Fibroblast of lung (primary cell): ENCODE results near the gene TSNAXIP1. TPM values are rescaled to one million over a fixed set of nuclear protein-coding genes. Genes with fewer than 3 reads are reported as not detected.

ENCODE experiments used
- DNase-seq, 2 donors: peaks; one replicate each; pipeline versions ENCODE4 v3.0.0 to v3.0.0-alpha.2; 2010; ENCODE audit warnings: low read depth in 2 of 2
- H2AFZ ChIP-seq: 2 replicates; pipeline ENCODE4 v1.5.1; 2012; ENCODE audit warnings: low read length, control low read depth, inconsistent platforms
- H3K27ac ChIP-seq: 2 replicates; pipeline ENCODE4 v1.5.1; 2011; ENCODE audit warnings: low read length, control low read depth; ENCODE audit not compliant: insufficient read depth
- H3K27me3 ChIP-seq: 2 replicates; pipeline ENCODE4 v1.5.1; 2011; ENCODE audit warnings: mild to moderate bottlenecking, low read length; ENCODE audit not compliant: control insufficient read depth, insufficient read depth
- H3K36me3 ChIP-seq: 2 replicates; pipeline ENCODE4 v1.5.1; 2011; ENCODE audit warnings: low read length; ENCODE audit not compliant: control insufficient read depth, insufficient read depth
- H3K4me1 ChIP-seq: 2 replicates; pipeline ENCODE4 v1.5.1; 2011; ENCODE audit warnings: low read length; ENCODE audit not compliant: control insufficient read depth, insufficient read depth; ENCODE audit errors: extremely low read depth
- H3K4me2 ChIP-seq: 2 replicates; pipeline ENCODE4 v1.5.1; 2011; ENCODE audit warnings: low read length, control low read depth; ENCODE audit not compliant: insufficient read depth; ENCODE audit errors: extremely low read depth
- H3K4me3 ChIP-seq, 4 experiments: fragments of 200-600 bp in 1 of 4; sonication (generic) in 1 of 4; replicated peaks in 1 of 4; 2 replicates each; pipeline ENCODE4 v1.5.1; 2011 to 2016; ENCODE audit warnings: low read length in 4 of 4, low read depth in 3 of 4, mild to moderate bottlenecking in 3 of 4, control low read depth in 2 of 4, inconsistent platforms in 1 of 4, mixed read lengths in 1 of 4; ENCODE audit not compliant: insufficient read depth in 1 of 4; ENCODE audit errors: control extremely low read depth in 1 of 4
- H3K79me2 ChIP-seq: 2 replicates; pipeline ENCODE4 v1.5.1; 2012; ENCODE audit warnings: mild to moderate bottlenecking, low read length, inconsistent platforms; ENCODE audit not compliant: control insufficient read depth, insufficient read depth
- H3K9ac ChIP-seq: 2 replicates; pipeline ENCODE4 v1.5.1; 2011; ENCODE audit warnings: mild to moderate bottlenecking, low read length, control low read depth; ENCODE audit not compliant: insufficient read depth
- H3K9me3 ChIP-seq: 2 replicates; pipeline ENCODE4 v1.5.1; 2012; ENCODE audit warnings: low read depth, low read length; ENCODE audit not compliant: control insufficient read depth, insufficient read depth
- H4K20me1 ChIP-seq: 2 replicates; pipeline ENCODE4 v1.5.1; 2011; ENCODE audit warnings: low read length; ENCODE audit not compliant: control insufficient read depth, insufficient read depth; ENCODE audit errors: extremely low read depth
- EZH2 ChIP-seq: IDR thresholded peaks from 2 replicates; pipeline ENCODE4 v1.5.1; 2012; ENCODE audit warnings: low read length, control low read depth, mild to moderate bottlenecking; ENCODE audit errors: missing control alignments
- polyA plus RNA-seq, 2 donors: library from polyadenylated mRNA; depleted of rRNA in 1 of 2; stranded (reverse) in 1 of 2; unstranded in 1 of 2; fragments of >200 nt; gene quantifications; 2 replicates each; pipeline ENCODE4 v1.2.1, GENCODE V29; 2011 to 2012; ENCODE audit warnings: missing spikeins in 1 of 2
- total RNA-seq: library from RNA; depleted of rRNA; stranded (reverse); fragments of >200 nt; gene quantifications from 2 replicates; pipeline ENCODE4 v1.2.1, GENCODE V29; 2014
- TF ChIP-seq, protein P1 (sequence below), 2 donors: IDR thresholded peaks in 1 of 2; conservative IDR thresholded peaks in 1 of 2; 1 replicate in 1 of 2; 2 replicates in 1 of 2; pipeline ENCODE4 v1.5.1; 2011 to 2012; ENCODE audit warnings: low read length in 2 of 2, control low read depth in 1 of 2, inconsistent platforms in 1 of 2, low read depth in 1 of 2, mild to moderate bottlenecking in 1 of 2

The TSNAXIP1 gene
- total and polyA plus RNA-seq, 2 donors (not counting 1 experiment from before 2014, with no cell fraction given), result 0.45 to 1.2 TPM

GRCh38 chr16:67858500-67858899 is 51.8 kb downstream of the TSNAXIP1 start:
- Histone ChIP-seq H3K27ac (peak overlapping the region; percentile 99), H2AFZ (no peak overlapping the region), H3K4me1 (peaks cover 39% of the 10 kb centered on the region), H3K27me3 (no peaks in the 10 kb centered on the region), H3K4me3 (no peak overlapping the region), H3K9me3 (no peaks in the 10 kb centered on the region), H4K20me1 (peaks cover 3% of the 10 kb centered on the region), H3K9ac (peak overlapping the region; percentile 39), H3K36me3 (peaks cover 6% of the 10 kb centered on the region), H3K79me2 (peaks cover 90% of the 10 kb centered on the region), H3K4me2 (peak overlapping the region; percentile 8)
- TF ChIP-seq EZH2, result no peak
- TF ChIP-seq, protein P1, sequence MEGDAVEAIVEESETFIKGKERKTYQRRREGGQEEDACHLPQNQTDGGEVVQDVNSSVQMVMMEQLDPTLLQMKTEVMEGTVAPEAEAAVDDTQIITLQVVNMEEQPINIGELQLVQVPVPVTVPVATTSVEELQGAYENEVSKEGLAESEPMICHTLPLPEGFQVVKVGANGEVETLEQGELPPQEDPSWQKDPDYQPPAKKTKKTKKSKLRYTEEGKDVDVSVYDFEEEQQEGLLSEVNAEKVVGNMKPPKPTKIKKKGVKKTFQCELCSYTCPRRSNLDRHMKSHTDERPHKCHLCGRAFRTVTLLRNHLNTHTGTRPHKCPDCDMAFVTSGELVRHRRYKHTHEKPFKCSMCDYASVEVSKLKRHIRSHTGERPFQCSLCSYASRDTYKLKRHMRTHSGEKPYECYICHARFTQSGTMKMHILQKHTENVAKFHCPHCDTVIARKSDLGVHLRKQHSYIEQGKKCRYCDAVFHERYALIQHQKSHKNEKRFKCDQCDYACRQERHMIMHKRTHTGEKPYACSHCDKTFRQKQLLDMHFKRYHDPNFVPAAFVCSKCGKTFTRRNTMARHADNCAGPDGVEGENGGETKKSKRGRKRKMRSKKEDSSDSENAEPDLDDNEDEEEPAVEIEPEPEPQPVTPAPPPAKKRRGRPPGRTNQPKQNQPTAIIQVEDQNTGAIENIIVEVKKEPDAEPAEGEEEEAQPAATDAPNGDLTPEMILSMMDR (conservative IDR thresholded peaks at IDR 0.05 in 1 of 2, IDR thresholded peaks at IDR 0.05 in 1 of 2; ENCODE audit: low read depth in 1 of 2, low read length in 2 of 2), result no peak
- DNase-seq, result no peak

DNA sequence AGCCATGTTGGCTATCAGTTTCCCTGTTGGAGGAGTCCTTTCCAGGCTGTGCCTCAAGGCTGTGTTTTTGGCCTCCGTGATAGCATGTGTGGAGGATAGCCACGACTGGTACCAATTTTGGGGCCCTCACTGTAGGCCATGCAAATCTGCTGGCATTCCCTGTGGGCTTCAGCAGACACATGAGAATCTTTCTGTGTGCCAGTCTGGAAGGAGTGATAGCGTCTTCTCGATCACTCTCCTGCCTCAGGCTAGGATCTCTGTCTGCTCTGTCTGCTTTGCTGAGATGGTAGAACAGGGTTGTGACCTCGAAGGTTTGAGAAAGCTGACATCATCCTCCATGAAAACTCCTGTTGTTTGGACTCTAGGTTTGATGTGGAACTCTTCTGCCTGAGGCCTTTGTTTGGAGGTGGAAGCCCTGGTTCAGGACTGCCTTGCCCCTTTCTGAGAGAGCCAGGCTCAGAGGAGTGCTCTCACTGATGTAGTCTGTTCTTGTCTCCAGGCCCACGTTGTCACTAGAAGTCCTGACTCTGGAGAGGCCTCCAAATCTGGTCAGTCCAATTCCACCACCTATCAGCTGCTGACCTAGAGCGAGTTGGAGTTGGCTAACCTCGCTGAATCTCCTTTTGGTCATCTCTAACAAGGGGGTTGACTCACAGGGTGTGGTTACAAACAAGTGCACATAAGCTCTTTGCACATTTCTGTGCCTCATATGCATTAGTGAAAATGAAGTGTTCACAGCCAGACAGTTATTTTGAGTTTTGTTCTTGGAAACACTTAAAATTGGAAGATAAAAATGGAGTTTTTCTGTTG is 54.1 kb downstream of the TSNAXIP1 start:
- Histone ChIP-seq H4K20me1 (peaks cover 3% of the 10 kb centered on the region), H3K9me3 (no peaks in the 10 kb centered on the region), H3K27me3 (no peaks in the 10 kb centered on the region), H3K36me3 (peaks cover 6% of the 10 kb centered on the region), H3K4me1 (peaks cover 44% of the 10 kb centered on the region), H3K4me2 (peak overlapping the region; percentile 30), H3K9ac (no peak overlapping the region), H2AFZ (no peak overlapping the region), H3K4me3 (no peak overlapping the region), H3K79me2 (peaks cover 85% of the 10 kb centered on the region), H3K27ac (peak overlapping the region; percentile 77)
- DNase-seq, result peak; percentile 50 to 72
- TF ChIP-seq EZH2, result no peak
- TF ChIP-seq, protein P1 (conservative IDR thresholded peaks at IDR 0.05 in 1 of 2, IDR thresholded peaks at IDR 0.05 in 1 of 2; ENCODE audit: low read depth in 1 of 2, low read length in 2 of 2), result no peak

DNA sequence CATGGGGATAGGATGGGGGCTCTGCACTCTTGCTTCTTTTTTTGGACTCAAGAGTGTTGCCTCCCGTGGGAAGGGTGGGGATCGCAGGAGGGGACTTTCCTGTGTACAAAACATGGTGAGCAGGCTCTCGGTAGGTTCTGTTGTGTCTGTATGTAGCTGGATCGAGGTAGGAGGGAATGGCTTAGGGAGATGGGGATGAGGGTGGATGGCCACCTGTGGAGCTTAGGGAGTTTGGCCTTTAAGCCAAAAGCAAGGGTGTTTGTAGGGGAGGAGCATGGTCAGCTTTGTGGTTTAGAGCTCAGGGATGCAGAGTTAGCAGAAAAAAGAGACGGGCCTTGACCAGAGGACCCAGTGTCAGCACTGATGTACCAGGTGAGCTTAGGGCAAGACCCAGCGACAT is 55.2 kb downstream of the TSNAXIP1 start:
- Histone ChIP-seq H3K27ac (peak overlapping the region; percentile 63), H3K9me3 (no peaks in the 10 kb centered on the region), H3K79me2 (peaks cover 76% of the 10 kb centered on the region), H2AFZ (no peak overlapping the region), H4K20me1 (peaks cover 3% of the 10 kb centered on the region), H3K4me3 (no peak overlapping the region), H3K36me3 (peaks cover 10% of the 10 kb centered on the region), H3K9ac (no peak overlapping the region), H3K27me3 (no peaks in the 10 kb centered on the region), H3K4me1 (peaks cover 42% of the 10 kb centered on the region), H3K4me2 (no peak overlapping the region)
- DNase-seq, result no peak
- TF ChIP-seq, protein P1 (conservative IDR thresholded peaks at IDR 0.05 in 1 of 2, IDR thresholded peaks at IDR 0.05 in 1 of 2; ENCODE audit: low read depth in 1 of 2, low read length in 2 of 2), result no peak
- no peak for TF ChIP-seq EZH2
